ENCODE results near the gene HDAC4.

DNA sequence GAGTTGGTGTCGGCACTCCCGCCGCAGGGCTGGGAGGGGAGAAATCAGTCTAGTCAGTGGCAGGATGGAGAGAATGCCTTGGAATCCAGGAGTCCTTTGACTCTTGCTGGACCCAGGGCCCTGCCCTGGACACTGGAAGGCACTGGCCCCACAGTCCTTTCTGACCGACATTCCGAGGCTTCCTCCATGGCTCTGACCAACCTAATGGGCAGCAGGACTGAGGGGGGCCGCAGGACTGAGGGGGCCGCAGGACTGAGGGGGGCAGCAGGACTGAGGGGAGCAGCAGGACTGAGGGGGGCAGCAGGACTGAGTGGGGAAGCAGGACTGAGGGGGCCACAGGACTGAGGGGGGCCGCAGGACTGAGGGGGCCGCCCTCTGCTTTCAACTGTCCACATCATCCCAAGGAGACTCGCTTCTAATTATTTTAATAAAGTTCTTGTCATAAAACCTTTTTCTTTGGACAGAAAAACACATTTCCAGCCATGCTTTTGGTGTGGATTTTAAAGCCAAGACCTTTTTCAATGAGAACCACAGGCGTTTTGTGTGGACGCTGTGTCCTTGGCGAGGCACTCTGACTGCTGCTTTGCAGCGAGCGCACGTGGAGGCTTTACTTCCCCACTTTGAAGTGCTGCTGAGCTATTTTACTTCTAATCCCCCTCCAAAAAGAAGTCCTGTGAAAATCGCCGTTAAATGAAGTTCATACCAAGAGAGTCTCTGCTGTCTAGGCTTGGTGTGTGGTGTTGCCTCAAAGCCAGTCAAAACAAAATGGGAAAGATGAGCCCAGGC is 326.9 kb downstream of the HDAC4 start:
- TF ChIP-seq GATA2 (IDR thresholded peaks at IDR 0.05; ENCODE audit: low read depth, low read length) (no peak), GATA3 (IDR thresholded peaks at IDR 0.05; ENCODE audit: low read depth, low read length) (no peak)

Measured in SH-SY5Y (cell line).